Hindlimb muscle (tissue), 1 donor: ENCODE results near the gene KRTAP10-6. TPM values are rescaled to one million over a fixed set of nuclear protein-coding genes. Genes with fewer than 3 reads are reported as not detected.
"Not testable (repeated sequence)": the region's sequence is repeated elsewhere in the genome, so short reads cannot be mapped to it uniquely, and the experiment has no call there.

Experiments
- DNase-seq: peaks from one replicate; pipeline ENCODE4 v3.0.0-alpha.2; 2013
- polyA plus RNA-seq: library from polyadenylated mRNA; unstranded; fragments of 120-200 nt; gene quantifications from one replicate; pipeline ENCODE4 v1.2.1, GENCODE V29; 2013; ENCODE audit not compliant: insufficient read length

Gene KRTAP10-6
- polyA plus RNA-seq, 1 donor = not detected

GRCh38 chr21:44617071-44617501, 24.8 kb upstream of the KRTAP10-6 start:
- no peak for DNase-seq

GRCh38 chr21:44616591-44616926, 24.3 kb upstream of the KRTAP10-6 start:
- DNase-seq = no peak

- DNase-seq = no peak
Measured at GRCh38 chr21:44615911-44616590, 23.7 kb upstream of the KRTAP10-6 start.

DNA sequence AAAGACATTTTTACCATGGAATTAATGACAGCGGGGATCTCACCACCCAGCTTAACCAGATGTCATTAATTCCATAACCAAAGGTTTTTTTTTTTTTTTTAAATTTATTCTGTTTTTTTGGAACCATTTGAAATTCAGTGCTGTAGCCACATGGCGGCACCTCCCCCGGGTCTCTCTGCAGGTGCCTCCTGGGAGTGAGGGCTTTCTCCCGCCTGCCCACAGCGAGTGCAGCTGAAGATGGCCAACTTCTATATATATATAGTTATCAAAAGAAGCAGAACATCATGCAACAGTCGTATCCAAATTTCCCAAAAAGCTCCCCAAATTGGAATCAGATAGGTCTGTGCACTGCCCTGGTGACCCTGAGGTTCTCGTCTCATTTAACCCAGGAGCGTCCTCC, 23.2 kb upstream of the KRTAP10-6 start:
- no peak for DNase-seq

DNA sequence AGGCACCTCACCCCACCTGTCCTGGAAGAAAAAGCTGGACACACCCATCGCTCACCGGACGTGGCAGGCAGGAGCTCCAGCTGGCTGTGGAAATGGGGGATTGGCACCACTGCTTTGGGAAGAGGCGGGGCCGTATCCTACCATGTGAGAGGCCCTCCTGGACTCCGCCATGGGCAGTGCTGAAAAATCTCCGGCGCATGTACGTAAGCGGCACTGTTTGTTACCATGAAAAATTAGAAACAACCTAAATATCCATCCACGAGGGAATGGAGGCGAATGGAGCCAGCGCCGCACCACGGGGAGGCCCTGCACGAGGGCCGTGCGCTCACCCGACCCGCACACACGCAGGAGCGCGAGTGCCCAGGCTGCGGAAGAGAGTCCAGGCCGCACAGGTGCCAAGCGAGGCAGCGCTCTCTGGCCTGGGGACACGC, 22.7 kb upstream of the KRTAP10-6 start:
- no peak for DNase-seq

GRCh38 chr21:44614161-44614631, 21.9 kb upstream of the KRTAP10-6 start:
- no peak for DNase-seq

- DNase-seq = no peak
Measured at GRCh38 chr21:44613386-44614155, 21.3 kb upstream of the KRTAP10-6 start.

DNA sequence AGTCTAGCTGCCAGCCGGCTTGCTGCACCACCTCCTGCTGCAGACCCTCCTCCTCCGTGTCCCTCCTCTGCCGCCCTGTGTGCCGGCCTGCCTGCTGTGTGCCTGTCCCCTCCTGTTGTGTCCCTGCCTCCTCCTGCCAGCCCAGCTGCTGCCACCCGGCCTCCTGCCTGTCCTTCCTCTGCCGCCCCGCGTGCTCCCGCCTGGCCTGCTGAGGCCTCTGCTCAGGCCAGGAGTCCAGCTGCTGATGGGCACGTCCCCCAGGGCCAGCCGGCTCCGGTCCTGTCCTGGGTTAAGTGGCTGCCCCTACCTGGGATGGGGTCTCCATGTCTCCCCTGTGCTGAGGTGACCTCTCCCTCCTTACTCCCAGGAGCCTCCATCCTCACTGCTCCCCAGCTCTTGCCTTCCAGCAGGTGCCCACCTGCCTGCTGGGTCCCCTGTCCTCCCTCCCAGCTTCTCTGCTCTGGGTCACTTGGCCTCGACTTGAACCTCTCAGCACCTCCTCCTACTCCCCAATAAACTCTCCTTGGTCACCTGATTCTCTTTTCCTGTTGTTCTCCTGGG, 20.4 kb upstream of the KRTAP10-6 start:
- DNase-seq = no peak

- DNase-seq = no peak
Measured at GRCh38 chr21:44612029-44612486, 19.8 kb upstream of the KRTAP10-6 start, which contains the start of gene KRTAP10-8. Gene KRTAP10-8 (plus strand): TSS chr21:44612079. CDS start chr21:44612101, 22 bp downstream.

GRCh38 chr21:44611551-44611950, 19.2 kb upstream of the KRTAP10-6 start:
- DNase-seq = no peak

GRCh38 chr21:44610157-44610843, 18.0 kb upstream of the KRTAP10-6 start:
- DNase-seq = not testable (repeated sequence)

DNA sequence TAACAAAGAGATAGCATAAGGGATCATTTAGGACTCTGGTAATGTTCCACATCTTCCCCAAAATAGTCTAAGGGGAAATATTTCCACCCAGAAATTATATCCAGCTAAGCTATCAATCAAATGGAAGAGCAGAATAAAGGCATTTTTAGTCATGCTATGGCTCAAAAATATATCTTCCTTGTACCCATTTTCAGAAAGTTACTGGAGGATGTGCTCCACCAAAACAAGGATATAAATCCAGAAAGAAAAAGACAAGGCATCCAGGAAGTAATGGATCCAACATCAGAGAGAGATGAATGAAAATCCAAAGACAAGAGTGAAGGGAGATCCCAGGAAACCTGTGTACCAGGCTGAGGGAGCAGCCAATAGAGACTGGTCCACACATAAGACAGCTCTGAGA, 16.9 kb upstream of the KRTAP10-6 start:
- DNase-seq = no peak

GRCh38 chr21:44606495-44606894, 14.2 kb upstream of the KRTAP10-6 start:
- DNase-seq = no peak

DNA sequence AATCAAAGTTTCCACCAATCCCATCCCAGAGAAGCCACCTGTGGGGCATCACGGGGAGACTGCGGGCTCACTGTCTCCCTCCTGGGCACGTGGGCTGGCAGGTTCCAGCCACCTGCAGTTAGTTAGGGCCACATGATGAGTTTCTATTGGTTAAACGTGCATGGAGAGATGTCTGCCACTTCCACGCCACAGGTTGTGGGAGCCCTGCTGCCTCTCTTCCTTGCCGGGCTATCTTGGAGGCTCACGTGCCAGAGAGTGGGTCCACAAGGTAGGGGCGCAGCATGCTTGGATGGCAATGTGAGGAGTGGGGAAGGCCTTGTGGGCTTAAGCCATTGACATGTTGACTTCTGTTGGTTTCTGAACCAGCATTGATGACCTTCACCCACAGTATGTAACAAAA, 11.6 kb upstream of the KRTAP10-6 start:
- no peak for DNase-seq

DNA sequence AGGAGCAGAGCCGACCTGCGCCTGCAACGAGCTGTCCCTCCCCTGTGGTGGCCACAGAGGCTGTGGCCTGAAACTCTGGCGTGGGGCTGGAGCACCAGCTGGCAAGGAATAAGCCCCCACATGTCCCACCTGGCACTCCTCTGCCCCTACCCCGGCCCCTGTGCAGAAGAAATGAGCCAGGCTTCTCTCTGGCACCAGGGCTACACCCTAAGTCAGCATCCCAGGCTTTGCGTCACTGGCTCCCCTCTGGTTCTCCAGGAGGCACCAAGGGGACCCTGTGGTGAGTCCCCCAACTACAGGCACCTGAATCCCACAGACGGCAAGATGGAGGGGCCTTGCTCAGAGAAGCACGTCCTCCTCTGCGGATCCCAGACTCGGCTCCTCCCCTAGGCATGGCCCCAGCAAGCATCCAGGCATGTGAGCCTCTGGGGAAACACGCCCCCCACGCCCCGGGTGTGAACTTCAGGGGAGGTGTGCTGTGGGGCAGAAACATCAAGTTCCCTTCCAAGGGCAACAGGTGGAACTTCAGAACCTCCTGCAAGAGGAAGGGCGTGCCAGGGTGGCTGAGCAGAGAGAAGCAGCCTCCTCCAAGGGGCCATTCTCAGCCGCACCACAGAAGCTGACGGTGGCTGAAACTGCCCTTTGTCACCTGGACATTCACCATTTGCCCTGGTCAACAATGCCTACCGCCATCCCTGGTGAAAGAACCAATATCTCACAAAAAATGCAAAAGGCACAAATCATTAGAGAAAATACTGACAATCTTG, 11.0 kb upstream of the KRTAP10-6 start:
- DNase-seq = no peak

DNA sequence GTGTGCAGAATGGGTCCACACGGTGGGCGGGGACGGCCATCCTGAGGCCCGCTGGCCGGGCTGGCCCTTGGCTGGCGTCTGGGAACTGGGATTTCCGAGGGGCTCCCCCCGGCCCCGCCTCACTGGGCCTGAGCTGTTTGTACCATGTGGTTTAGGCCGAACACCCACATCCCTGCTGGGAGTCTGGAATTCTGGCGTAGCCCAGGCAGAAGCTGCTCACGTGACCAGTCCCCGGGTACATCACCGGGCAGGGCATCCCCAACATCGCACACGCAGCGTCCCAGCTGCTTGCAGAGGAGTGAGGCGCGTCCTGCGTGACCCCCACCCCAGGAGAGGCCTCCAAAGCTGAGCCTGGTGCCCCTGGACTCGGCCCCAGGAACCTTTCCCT, 10.2 kb upstream of the KRTAP10-6 start:
- DNase-seq = no peak

DNA sequence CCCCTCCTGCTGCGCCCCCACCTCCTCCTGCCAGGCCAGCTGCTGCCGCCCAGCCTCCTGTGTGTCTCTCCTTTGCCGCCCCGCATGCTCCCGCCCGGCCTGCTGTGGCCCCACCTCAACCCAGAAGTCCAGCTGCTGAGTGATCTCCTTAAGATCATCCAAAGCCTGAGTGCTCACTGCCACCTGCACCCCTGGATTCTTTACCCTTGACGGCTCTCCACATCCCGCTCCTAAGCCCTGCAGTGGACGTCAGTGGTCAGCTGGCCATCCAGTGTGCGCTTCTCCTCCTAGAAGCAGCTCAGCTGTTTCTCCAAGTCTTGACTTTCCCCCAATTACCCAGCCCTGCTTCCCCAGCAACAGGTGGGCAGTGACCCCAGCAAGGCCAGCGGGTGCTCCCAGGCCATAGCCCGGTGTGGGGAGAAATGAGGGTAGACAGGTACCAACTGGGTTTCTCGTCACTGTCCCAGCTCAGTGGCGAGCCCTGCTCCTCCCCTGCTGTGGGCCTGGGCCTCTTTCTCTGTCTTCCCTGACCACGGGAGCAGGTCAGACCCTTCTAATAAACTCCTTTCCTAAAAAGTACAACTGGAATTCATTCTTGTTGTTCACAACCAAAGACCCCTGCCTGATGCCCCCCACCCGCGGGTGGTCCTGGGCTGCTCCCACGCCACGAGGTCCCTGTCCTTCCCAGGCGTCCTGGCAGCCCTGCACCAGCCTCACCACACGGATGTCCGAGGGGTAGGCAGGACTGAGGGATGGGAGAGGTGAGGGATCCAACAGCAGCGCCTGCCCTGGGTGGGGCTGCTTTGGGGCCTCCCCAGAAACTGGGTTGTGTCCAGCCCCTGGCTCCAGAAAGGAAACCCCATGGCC, 9.5 kb upstream of the KRTAP10-6 start:
- no peak for DNase-seq

GRCh38 chr21:44601091-44601490, 8.8 kb upstream of the KRTAP10-6 start:
- DNase-seq = not testable (repeated sequence)

DNA sequence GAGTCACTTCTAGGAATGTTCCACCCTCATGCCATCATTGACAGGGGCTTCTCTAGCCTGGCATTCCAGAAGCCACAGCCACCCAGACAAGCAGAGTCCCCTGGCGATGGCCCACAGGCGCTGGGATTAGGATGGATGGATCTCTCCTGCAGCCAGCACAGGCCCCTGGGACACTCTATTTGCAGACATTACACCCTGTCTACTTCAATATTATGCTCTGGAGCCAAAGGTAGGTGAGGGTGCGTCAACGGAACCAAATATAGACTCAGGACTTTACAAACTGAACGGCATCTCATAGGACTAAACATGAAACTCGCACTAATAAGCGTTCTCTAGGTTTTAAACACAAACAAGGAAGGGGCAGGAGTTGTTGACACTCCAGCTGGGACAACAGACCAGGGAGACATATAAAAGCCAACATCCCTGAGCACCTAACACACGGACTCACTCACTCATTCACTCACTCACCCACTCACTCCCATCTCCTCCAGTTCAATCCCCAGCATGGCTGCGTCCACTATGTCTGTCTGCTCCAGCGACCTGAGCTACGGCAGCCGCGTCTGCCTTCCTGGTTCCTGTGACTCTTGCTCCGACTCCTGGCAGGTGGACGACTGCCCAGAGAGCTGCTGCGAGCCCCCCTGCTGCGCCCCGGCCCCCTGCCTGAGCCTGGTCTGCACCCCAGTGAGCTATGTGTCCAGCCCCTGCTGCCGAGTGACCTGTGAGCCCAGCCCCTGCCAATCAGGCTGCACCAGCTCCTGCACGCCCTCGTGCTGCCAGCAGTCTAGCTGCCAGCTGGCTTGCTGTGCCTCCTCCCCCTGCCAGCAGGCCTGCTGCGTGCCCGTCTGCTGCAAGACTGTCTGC, 8.0 kb upstream of the KRTAP10-6 start, which contains the start of gene KRTAP10-7:
Gene KRTAP10-7, plus strand, starts transcription at position 480 of the 861 bp plus-strand sequence. Its CDS starts 25 bp downstream, at position 505.
- DNase-seq = not testable (repeated sequence)
